Measurements from ENCODE around the gene TEC. TPM values are rescaled to one million over a fixed set of nuclear protein-coding genes. Genes with fewer than 3 reads are reported as not detected.

TEC gene
- total RNA-seq, 1 experiment from 2014 or later: 0.67 TPM

GRCh38 chr4:48228949-48229348 lies 40.7 kb downstream of the TEC start:
- Histone ChIP-seq H3K9me3 (ENCODE audit: control insufficient read depth, insufficient read depth, low read depth, low read length) (no peaks in the 10 kb centered on the region), H3K27ac (ENCODE audit: low read length) (no peak overlapping the region), H3K27me3 (ENCODE audit: control insufficient read depth, insufficient read depth, low read length) (no peaks in the 10 kb centered on the region), H3K36me3 (ENCODE audit: control insufficient read depth, insufficient read depth, low read length) (no peaks in the 10 kb centered on the region), H3K4me3 (ENCODE audit: low read depth in 2 of 2, low read length in 2 of 2) (no peak overlapping the region), H3K4me1 (ENCODE audit: control insufficient read depth, insufficient read depth, low read length) (no peaks in the 10 kb centered on the region)
- TF ChIP-seq POLR2AphosphoS5 (IDR thresholded peaks at IDR 0.05; ENCODE audit: low read depth, low read length) (no peak), CTCF (IDR thresholded peaks at IDR 0.05) (no peak), SIN3A (IDR thresholded peaks at IDR 0.05; ENCODE audit: borderline replicate concordance, insufficient read depth, low read depth, low read length) (no peak), TCF7L2 (IDR thresholded peaks at IDR 0.05; ENCODE audit: low read depth, low read length) (no peak)
- POLR2A ChIA-PET: no interaction called here
- no TSS peak for BruUV-seq (replicated peaks)
- in situ Hi-C loops (cut with HindIII; ENCODE audit: low pct_unique_long_range_greater_than_20kb, low sequenced_read_pairs) (no loop called here), intact Hi-C loops (cut with micrococcal nuclease; ENCODE audit: unreplicated experiment) (no loop called here)
- CTCF ChIA-PET: no interaction called here
- no peak for ATAC-seq
- no peak for DNase-seq (ENCODE audit: low read depth, low spot score)

- TF ChIP-seq CTCF (IDR thresholded peaks at IDR 0.05) (no peak), REST (IDR thresholded peaks at IDR 0.05; ENCODE audit: insufficient read depth in 1 of 2, low read depth in 2 of 2, low read length in 1 of 2) (no peak), POLR2AphosphoS5 (IDR thresholded peaks at IDR 0.05; ENCODE audit: low read depth, low read length) (no peak), TCF7L2 (IDR thresholded peaks at IDR 0.05; ENCODE audit: low read depth, low read length) (no peak), SIN3A (IDR thresholded peaks at IDR 0.05; ENCODE audit: borderline replicate concordance, insufficient read depth, low read depth, low read length) (no peak)
- DNase-seq (ENCODE audit: low read depth, low spot score) (no peak), ATAC-seq (no peak)
- H3K4me3 ChIP-seq (ENCODE audit: low read depth in 2 of 2, low read length in 2 of 2): no peak overlapping the region
- POLR2A ChIA-PET: no interaction called here
- H3K27me3 ChIP-seq (ENCODE audit: control insufficient read depth, insufficient read depth, low read length): no peaks in the 10 kb centered on the region
- CTCF ChIA-PET: interaction anchor here (0.8 kb wide), 1 partner anchor 62 kb away, joined by 6 read pairs; no protein-coding TSS in a partner anchor
- no peaks in the 10 kb centered on the region for H3K9me3 ChIP-seq (ENCODE audit: control insufficient read depth, insufficient read depth, low read depth, low read length)
- BruUV-seq (replicated peaks): no TSS peak
- in situ Hi-C loops (cut with HindIII; ENCODE audit: low pct_unique_long_range_greater_than_20kb, low sequenced_read_pairs): no loop called here
- H3K27ac ChIP-seq (ENCODE audit: low read length): no peak overlapping the region
- H3K36me3 ChIP-seq (ENCODE audit: control insufficient read depth, insufficient read depth, low read length): no peaks in the 10 kb centered on the region
- intact Hi-C loops (cut with micrococcal nuclease; ENCODE audit: unreplicated experiment): no loop called here
- no peaks in the 10 kb centered on the region for H3K4me1 ChIP-seq (ENCODE audit: control insufficient read depth, insufficient read depth, low read length)
Observed at GRCh38 chr4:48227662-48228061, 42.0 kb downstream of the TEC start.

Measured in Panc1 (cell line).